Head of caudate nucleus (tissue), 42 donors: ENCODE measurements around the gene TAX1BP1.

Source experiments
- DNase-seq, 42 donors: peaks; one replicate each; pipeline versions ENCODE4 v3.0.0 to v3.0.0-alpha.2; 2020 to 2021; ENCODE audit warnings: mixed read lengths in 7 of 42
- intact Hi-C: fragments of 100-400 bp; cut with DNase I; formaldehyde crosslinking; loops from one replicate; pipeline ENCODE4 v1.15.0; 2022

The TAX1BP1 gene

DNA sequence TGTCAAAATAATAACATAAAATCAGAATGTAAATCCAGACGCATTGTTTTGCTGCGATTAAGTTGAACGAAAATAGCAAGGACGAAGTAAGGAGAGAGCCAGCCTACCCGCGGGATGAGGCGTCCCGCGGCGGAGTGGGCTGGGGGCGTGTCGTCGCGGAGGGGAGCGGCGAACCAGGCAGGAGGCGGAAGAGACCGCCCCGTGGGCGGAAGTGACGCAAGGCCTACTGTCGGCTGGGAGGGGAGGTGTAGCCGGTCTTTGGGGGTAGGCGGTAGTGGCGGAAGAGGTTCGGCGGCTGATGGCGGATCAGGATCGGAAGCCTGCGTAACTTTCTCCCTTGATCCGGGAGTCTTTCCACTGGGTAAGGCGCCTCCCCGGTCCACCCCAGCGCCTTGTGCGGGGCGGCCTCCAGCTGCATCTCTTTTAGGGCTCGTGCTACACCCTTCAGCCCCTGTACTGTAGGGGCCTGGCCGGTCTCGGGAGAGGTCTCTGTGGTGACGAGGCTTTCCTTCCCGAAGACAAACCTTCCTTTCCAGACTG lies at the start of gene TAX1BP1:
TSS of gene TAX1BP1 (plus strand) at position 254 of the 540 bp plus-strand sequence. CDS start 8,363 bp downstream, outside the sequence.
- intact Hi-C loops: loop anchor here (5.0 kb wide), 1 partner anchor 78 kb away; the partner anchor contains the start of gene HIBADH
- peak; percentile 89 to 99 (median 98) for DNase-seq

DNA sequence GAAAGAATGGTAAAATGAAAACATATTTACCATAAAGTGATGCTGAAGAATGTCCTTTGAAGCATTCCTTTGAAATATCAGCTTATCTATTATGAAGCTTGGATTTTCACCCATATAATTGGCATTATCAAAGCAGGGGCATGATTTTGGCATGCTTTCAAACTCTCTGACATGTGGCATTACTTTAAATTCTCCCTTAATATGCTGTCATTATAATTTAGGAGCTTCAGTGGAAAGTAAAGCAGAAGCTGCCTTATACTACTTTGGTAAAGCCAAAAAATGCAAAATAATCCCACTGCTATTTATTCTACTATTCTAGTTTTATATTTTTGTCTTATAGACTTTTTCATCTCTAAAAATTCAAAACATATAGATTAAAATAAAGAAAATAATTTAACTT lies 49.3 kb upstream of the TAX1BP1 start:
- intact Hi-C loops: no loop called here
- no peak for DNase-seq

DNA sequence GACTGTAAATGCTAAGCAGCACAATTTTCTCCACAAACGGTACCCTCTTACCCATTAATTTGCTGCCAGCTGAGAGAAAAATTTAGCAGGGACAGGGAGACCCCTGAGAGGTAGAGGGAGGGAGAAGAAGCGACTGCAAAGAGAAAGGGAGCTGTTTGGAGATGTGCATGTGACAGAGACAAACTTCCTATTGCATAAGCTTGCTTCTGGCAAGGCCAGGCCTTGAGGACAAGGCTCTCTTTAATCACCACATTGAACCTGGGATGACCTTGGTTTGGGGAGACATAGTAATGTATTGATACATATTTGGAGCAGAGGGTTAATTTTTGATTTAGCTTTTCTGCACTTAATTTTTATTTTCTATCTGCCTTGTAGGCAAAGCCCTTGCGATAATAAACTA lies 46.2 kb upstream of the TAX1BP1 start:
- DNase-seq: peak in 11 of 42 donors; percentile 4 to 42 (median 14)
- intact Hi-C loops: no loop called here

DNA sequence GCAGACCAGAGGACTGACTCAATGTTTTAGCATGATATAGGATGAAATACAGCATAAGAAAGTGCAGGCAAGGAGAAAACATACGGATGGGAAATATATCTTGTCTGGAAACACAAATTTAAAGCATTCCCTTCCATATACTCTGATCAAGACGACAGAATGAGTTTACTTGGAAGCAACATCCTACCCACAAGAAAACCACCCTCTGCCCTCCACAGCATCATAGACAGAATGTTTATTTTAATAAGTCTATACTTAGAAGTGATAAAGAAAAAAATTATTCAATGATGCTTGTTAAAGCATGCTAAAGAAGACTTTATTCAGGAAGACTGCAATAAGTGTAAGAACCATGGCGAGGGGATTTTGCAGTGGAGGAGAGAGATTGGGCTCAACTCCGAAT lies 44.9 kb upstream of the TAX1BP1 start:
- no peak for DNase-seq
- intact Hi-C loops: no loop called here

DNA sequence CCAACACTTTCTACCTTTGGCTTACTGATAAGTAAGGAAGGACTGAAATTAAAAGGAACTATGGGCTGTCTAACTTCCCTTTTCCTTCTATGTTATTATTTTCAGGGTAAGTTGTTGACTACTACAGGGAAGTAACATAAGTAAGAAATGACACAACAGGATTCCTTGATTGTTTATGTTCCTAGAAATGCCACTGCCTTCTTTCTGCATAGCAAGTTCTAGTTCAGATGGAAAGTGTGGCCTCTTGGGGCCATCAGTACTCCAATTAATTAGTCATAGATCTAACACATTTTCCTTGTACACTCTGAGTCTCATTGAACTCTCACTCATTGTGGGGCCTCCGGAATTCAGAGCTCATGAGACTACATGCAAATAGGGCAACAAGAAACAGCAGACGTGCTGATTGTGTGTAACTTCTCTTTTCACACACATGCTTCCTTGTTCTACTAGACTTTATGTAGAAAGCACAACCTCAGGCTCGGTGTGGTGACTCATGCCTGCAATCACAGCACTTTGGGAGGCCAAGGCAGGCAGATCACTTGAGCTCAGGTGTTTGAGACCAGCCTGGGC lies 42.0 kb upstream of the TAX1BP1 start:
- intact Hi-C loops: no loop called here
- DNase-seq: peak in 7 of 42 donors; percentile 4 to 26 (median 10)

DNA sequence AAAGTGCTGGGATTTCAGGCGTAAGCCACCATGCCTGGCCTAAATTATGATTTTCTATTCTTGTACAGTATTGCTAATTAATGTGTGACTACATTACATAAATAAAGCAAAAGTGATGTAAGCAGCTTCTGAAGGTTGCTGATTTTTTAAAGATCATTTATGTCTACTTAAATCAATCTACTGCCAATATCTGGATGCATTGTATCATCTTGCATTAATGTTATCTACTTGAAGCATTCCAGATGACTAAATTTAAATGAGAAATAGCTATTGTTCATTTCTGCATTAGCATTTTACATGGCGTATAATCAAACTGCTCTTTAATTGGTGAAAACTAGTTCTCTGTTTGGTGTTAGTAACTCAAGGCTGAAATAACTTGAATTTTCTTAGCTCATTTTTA lies 40.2 kb upstream of the TAX1BP1 start:
- no peak for DNase-seq
- intact Hi-C loops: no loop called here

DNA sequence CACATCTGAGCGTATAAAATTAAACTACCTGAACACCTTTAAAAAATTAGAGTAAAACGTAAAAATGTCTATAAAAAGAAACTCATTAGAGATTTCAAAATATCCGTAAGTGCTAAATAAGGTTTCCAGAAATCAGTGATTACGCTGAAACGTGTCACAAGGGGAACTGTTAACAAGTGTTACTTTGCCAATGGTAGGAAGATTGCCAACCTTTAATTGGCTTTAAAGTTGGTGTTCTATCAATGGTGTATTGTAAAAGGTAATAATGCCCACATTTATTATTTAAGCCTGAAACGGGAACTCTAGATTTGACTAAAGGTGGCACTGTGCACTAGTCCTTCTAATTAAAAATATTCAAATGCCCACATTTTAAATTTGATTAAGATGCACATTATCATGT lies 39.5 kb upstream of the TAX1BP1 start:
- intact Hi-C loops: no loop called here
- DNase-seq: no peak

DNA sequence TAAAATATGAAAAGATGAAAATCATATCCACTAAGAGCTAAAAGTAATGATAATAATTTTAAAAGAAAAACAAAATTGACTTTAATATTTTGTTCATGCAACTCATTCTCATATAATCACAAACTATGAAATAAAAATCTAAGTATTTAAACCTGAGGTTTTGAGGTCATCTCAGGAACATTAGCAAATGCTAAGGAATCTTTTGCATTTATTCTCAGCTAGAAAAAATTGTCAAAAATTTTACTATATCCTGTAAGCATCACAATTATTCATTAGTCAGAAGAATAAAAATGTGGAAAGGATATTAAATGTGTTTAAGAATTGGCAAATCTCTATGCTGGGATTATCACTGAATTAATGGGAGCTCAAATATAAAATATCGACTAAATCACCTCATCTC lies 36.8 kb upstream of the TAX1BP1 start:
- intact Hi-C loops: no loop called here
- DNase-seq: no peak

DNA sequence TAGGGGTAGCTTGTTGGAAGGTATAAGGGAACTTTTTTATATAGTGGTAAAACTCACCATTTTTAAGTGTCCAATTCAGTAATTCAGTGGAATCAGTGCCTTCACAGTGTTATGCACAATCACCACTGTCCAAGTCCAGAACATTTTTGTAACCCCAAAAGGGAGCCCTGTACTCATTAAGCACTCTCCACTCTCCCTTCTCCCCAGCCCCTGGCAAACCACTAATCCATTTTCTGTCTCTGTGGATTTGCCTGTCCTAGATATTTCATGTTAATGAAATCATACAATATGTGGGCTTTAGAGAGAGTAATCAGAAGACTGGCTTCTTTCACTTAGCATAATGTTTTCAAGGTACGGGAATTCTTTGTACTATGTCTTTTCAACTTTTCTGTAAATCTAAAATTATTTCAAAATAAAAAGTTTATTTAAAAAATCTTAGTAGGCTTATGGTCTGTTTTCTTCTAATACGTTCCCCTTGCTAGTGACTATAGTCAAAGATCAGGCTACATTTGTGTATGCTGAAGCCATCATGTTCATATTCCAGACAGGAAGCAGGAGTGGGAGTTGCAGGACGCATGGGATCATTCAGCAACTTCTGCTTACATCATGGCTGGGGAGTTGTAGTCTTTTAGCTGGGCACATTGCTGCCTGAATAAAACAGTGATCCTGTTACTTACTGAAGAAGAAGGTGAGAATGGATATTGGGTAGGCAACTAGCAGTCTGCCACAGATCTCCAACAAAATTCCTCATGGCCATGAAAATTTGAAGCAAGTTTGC lies 35.4 kb upstream of the TAX1BP1 start:
- intact Hi-C loops: no loop called here

DNA sequence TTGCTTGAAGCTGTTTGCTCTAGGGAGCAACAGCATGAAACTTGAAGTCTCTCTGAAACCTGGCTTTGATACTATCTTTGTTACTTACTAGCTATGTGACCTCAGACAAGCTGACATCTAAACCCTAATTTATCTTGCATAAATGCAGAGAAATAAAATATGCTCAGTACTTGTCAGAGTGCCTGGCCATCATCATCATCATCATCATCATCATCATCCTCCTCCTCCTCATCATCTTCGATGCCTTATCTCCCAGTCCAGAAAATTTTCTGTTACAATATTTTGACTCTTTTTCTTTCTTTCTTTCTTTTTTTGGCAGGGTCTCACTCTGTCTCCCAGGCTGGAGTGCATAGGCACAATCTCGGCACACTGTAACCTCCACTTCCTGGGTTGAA lies 34.8 kb upstream of the TAX1BP1 start:
- intact Hi-C loops: no loop called here
- no peak for DNase-seq

More for the DNA sequence above, 35.4 kb upstream of the TAX1BP1 start:
- no peak for DNase-seq

DNA sequence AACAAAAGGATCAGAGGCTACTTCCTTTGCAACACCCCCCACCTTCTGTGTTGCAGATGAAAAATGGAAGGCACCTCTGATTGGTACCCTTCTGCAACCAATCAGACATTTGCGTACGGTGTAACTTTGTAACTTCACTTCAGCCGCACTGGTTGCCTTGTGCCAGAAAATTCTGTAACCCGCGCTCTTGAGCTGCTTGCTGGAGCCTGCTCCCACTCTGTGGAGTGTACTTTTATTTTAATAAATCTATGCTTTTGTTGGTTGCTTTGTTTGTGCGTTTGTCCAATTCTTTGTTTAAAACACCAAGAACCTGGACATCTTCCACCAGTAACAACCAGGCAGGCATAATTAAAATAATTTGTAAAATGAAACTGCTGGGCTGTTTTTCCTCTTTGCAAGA lies 31.5 kb upstream of the TAX1BP1 start:
- intact Hi-C loops: no loop called here
- no peak for DNase-seq

DNA sequence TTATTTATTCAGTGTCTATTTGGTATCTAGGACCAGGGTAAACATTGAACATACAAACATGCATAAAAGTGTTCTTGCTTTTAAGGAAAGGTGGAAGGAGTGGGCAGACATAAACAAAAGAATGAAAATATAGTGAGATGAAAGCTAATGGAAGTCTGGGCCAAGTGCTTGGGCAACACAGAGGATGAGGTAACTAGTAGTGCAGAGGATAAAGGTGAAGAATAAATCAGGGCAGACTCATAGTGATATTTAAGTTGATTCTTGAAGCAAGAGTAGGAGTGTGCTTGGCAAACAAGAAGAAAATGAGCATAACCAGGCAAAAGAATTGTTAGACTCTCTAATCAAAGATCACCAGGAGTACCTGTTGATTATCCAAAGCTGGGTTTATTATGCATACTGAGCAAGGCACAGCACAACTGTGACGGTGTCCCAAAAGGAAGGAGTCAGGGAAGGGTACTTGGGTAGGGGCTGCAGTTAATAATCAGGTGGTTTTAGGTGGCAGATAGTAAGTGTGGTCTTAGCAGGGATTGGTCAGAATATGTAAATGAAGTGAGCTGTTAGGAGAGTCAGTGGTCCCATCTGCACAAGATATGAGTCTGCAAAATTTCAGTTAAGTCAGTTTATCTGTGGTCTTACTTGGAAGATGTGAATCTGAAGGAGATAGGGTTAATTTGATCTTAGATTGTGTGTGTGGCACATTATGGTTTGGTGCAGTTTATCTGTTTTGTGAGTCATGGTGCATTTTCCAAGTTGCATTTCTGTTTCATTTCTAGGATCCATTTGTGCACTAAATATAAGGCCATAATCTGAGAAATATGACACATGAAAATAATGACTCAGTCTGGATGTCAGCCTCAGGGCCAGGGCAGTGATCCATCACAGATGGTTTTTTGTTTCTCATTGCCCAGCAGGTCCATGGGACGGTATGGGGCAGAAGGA lies 30.6 kb upstream of the TAX1BP1 start:
- intact Hi-C loops: no loop called here
- DNase-seq: no peak

DNA sequence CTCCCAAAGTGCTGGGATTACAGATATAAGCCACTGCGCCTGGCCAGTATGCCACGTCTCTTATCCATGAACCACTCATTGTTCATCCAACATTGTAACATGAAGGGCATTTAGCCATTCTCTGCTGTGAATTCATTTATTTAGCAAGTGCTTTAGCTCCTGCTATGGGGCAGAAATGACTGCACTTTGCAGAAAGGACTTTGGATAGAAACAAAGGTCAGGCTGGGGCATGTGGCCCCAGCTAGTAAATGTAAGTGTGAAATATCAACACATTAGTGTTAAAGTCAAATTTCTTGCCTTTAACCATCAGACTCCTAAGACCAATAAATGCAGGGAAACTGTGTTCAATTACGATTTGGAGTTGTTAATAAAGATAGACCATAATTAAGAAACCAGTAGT lies 27.7 kb upstream of the TAX1BP1 start:
- no peak for DNase-seq
- intact Hi-C loops: no loop called here

DNA sequence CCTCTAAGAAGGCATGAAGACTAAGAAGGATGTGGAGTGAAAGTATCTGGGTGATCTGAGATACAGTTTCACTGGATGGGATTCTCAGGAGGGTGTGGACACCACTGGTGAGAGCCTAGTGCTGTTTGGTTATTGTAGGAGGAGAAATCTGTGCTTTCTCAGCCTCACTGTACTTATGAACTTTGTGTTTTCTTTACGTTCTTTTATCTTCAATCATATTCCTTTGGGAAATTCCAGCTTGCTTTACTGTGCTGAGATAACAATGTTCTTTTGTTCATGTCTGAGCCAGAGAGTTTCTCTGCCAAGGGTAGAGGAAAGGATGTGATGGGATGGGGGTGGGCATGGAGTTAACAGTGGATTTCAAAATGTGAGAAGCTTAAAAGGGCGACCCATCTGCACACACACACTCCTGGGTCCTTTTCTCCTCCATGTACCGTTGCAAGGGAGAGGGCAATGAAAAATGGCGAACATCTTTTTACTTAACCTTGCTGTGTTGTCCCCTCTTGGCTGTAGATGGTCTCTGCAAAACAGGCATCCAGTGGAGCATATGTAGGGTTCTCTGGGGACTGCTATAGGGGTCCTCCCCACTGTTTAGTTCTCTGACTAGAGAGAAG lies 25.0 kb upstream of the TAX1BP1 start:
- intact Hi-C loops: no loop called here
- DNase-seq: no peak

DNA sequence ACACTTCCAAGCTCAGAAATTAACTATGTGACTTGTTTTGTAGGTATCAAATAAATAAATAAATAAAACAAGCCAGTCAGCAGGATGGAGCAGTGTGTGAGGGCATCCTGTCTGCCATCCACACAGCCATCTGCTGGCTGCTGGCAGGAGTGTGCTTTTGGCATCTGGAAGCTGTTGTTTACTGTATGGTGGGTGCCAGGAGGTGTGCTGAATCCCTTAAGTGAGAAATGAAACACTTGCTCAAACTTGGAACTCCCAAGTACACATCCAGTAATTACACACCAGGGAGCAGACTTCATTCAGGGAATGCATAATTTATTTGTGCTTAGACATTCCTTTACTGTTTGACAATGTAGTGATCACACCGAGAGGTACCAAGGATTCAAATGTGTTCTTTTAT lies 16.9 kb upstream of the TAX1BP1 start:
- intact Hi-C loops: no loop called here
- peak in 5 of 42 donors; percentile 4 to 48 (median 10) for DNase-seq

DNA sequence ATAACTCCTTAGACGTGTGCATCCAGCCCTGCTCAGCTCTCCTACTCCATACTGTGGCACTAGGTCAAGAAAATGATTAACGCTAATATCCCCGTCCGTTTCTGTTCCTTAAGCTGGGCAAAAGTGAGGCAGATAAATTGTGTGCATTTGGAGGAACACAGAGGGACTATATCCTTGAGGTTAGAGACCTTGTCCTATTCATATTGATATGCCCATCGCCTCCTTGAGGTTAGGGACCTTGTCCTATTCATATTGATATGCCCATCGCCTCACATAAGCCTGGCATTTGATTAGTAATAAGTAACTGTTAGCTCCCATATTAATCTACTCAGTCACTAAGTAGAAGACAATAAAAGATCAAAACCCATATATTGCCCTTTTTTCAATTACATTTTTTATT lies 12.9 kb upstream of the TAX1BP1 start:
- no peak for DNase-seq
- intact Hi-C loops: no loop called here

DNA sequence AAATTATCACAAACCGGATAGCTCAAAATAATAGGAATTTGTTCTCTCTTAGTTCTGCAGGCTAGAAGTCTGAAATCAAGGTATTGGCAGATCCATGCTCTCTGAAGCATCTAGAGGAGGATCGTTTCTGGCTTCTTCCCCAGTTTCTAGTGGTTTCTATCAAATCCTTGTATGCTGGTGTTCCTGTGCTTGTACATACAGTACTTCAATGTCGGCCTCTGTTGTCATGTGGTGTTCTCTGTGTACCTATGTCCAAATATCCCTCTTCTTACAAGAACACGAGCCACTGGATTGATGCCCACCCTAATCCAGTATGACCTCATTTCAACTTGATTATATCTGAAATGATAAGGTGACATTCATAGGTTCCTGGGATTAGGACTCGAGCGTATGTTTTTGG lies 9.8 kb upstream of the TAX1BP1 start:
- intact Hi-C loops: no loop called here
- DNase-seq: no peak

DNA sequence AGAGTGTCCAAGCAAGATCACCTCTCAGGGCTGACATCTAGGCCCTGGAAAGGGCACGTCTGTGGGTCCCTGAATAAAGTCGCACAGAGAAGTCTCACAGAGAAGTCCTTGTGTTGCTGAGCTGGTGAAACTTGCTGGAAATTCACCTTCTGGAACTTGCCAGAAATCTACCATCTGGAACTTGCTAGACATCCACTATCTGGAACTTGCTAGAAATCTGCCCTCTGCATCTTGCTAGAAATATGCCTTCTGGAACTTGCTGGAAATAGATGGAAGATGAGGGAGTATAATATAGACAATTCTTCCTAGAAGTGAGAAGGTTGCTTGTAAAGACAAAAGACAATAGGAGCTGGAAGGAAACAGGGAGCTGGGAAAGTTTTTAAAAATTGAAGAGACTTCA lies 5.4 kb upstream of the TAX1BP1 start:
- intact Hi-C loops: no loop called here

DNA sequence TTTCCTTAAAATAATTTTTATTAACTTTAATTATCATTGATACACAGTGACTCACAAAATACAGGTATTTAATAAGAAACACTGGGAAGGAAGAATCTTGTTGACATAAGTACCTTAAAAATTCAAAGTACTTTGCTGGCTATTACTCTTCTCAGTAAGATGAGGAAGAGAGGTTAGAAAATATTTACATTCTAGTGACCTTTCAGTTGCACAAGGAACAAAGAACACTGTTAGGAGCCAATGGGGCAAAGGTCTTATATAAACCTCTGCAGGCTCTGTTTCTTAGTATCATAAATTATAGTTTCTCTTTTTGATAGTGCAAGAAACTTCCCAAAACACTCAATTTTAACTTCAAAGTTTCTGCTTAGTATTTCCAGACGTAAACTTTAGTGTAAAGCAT lies 4.8 kb upstream of the TAX1BP1 start:
- intact Hi-C loops: no loop called here
- DNase-seq: no peak

More for the DNA sequence above, 5.4 kb upstream of the TAX1BP1 start:
- no peak for DNase-seq
